NCI-H2227 (cell line): ENCODE data around the gene LRP8.

Source experiments
- DNase-seq: peaks from one replicate; lab custom pipeline; 2025; ENCODE audit not compliant: unreplicated experiment; lab: John Stamatoyannopoulos, UW

The LRP8 gene

GRCh38 chr1:53340660-53341520 lies 13.0 kb upstream of the LRP8 start:
- DNase-seq = no peak

- DNase-seq = no peak
Measured at GRCh38 chr1:53339736-53340635, 12.1 kb upstream of the LRP8 start.

GRCh38 chr1:53338423-53338822 lies 10.6 kb upstream of the LRP8 start:
- DNase-seq = no peak

- no peak for DNase-seq
Measured at GRCh38 chr1:53337499-53337898, 9.6 kb upstream of the LRP8 start.

GRCh38 chr1:53336146-53336545 lies 8.3 kb upstream of the LRP8 start:
- DNase-seq = no peak

GRCh38 chr1:53335661-53336060 lies 7.8 kb upstream of the LRP8 start:
- no peak for DNase-seq

GRCh38 chr1:53334781-53335180 lies 6.9 kb upstream of the LRP8 start:
- no peak for DNase-seq

- no peak for DNase-seq
Measured at GRCh38 chr1:53334312-53334711, 6.4 kb upstream of the LRP8 start.

- DNase-seq = no peak
Measured at GRCh38 chr1:53332833-53333232, 5.0 kb upstream of the LRP8 start.

GRCh38 chr1:53332186-53332564 lies 4.3 kb upstream of the LRP8 start:
- no peak for DNase-seq

- DNase-seq = no peak
Measured at GRCh38 chr1:53331446-53332185, 3.7 kb upstream of the LRP8 start.

GRCh38 chr1:53330819-53331218 lies 2.9 kb upstream of the LRP8 start:
- DNase-seq = no peak

- DNase-seq = peak; percentile 54
Measured at GRCh38 chr1:53328541-53329499, 950 bp upstream of the LRP8 start.

GRCh38 chr1:53327182-53327913 lies 522 bp downstream of the LRP8 start:
- DNase-seq = peak; percentile 69

- peak; percentile 76 for DNase-seq
Measured at GRCh38 chr1:53326598-53327181, 1.2 kb downstream of the LRP8 start.

GRCh38 chr1:53326088-53326597 lies 1.7 kb downstream of the LRP8 start:
- peak; percentile 95 for DNase-seq

- no peak for DNase-seq
Measured at GRCh38 chr1:53325326-53326087, 2.4 kb downstream of the LRP8 start.

GRCh38 chr1:53324728-53325297 lies 3.1 kb downstream of the LRP8 start:
- no peak for DNase-seq
